ENCODE data around the gene UBE2L3.
"Not testable (repeated sequence)": the region's sequence is repeated elsewhere in the genome, so short reads cannot be mapped to it uniquely, and the experiment has no call there.

The UBE2L3 gene

DNA sequence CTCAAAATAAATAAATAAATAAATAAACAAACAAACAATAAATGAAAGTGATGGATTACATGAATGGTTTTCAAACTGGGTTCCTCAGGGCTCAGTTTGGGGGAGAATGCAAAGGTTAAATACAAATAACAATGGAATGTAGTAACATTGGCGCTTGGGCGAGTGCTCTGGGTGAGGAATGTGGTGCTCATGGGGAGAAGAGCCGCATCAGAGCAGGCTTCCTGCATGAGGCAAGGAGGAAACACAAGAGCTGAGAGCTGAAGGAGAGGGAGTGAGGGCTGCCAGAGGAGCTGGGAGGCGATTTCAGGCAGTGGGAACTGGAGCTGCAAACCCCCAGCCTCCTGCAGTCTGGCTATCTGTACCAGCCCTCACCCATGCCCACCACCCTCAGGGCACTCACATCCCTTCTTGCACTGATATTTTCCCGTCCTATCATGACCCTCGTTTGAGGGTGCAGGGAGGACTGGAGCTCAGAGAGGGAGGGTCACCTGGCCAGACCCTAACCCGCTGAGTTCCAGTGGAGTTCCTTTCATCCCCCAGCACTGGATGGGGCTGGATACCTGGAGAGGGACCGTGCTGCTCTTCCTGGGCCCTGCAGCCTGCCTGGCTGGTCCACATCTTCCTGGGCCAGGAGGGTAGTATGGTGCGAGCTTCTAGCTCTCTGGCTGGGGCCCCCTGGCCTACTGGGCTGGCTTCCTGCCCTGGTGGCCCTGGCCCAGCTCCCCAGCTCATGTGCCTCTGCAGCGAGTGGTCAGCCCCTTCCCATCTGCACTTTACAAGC, 8.0 kb upstream of the UBE2L3 start:
- not testable (repeated sequence) for H2BK120ac ChIP-seq (ENCODE audit: low read depth, low read length); H3K27ac ChIP-seq (ENCODE audit: low read depth, low read length); H2AK5ac ChIP-seq (ENCODE audit: low read length); DNase-seq; H3K79me2 ChIP-seq (ENCODE audit: control insufficient read depth, insufficient read depth, low read length); H3K36me3 ChIP-seq (ENCODE audit: control insufficient read depth, insufficient read depth, low read length); H4K8ac ChIP-seq (ENCODE audit: low read depth, low read length); H3K4me3 ChIP-seq (ENCODE audit: low read length); H3K4ac ChIP-seq (ENCODE audit: low read depth, low read length); H4K5ac ChIP-seq (ENCODE audit: low read length); H2BK5ac ChIP-seq (ENCODE audit: low read length); H3K18ac ChIP-seq (ENCODE audit: low read length); H3K4me2 ChIP-seq (ENCODE audit: low read length); H3K4me1 ChIP-seq (ENCODE audit: control insufficient read depth, low read depth, low read length); H3K27me3 ChIP-seq (ENCODE audit: insufficient read depth, low read length, poor library complexity); H3K79me1 ChIP-seq (ENCODE audit: low read length); H3K23ac ChIP-seq (ENCODE audit: low read length); H3K56ac ChIP-seq (ENCODE audit: low read length); H2BK15ac ChIP-seq (replicated peaks; ENCODE audit: low read depth); H3K9ac ChIP-seq (ENCODE audit: low read length)
- no CpG with 5 or more reads among the region's 10 CpGs for WGBS (ENCODE audit: extremely low coverage, insufficient coverage, low lambda C conversion rate)

DNA sequence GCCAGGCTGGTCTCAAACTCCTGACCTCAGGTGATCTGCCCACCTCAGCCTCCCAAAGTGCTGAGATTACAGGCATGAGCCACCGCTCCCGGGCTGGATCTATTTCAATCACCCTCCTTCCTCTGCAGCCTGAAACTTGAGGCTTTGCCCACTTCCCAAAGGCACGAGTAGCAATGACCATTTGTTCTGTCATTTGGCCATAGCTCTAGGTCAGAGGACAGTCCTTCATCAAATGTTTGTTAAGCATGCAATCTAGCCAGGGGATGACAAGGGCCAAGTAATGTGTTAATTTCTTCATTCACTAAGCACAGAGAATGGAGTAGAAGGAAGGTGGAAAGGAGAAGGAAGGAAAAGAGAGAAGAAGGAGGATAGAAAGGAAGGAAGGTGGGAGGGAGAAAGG, 6.9 kb upstream of the UBE2L3 start:
- H3K4me1 ChIP-seq (ENCODE audit: control insufficient read depth, low read depth, low read length); H3K4ac ChIP-seq (ENCODE audit: low read depth, low read length); H2BK120ac ChIP-seq (ENCODE audit: low read depth, low read length); H3K79me1 ChIP-seq (ENCODE audit: low read length); H3K9ac ChIP-seq (ENCODE audit: low read length); H3K23ac ChIP-seq (ENCODE audit: low read length); H2BK5ac ChIP-seq (ENCODE audit: low read length); H2AK5ac ChIP-seq (ENCODE audit: low read length); H3K27me3 ChIP-seq (ENCODE audit: insufficient read depth, low read length, poor library complexity); H3K79me2 ChIP-seq (ENCODE audit: control insufficient read depth, insufficient read depth, low read length); H3K36me3 ChIP-seq (ENCODE audit: control insufficient read depth, insufficient read depth, low read length); H4K8ac ChIP-seq (ENCODE audit: low read depth, low read length); H3K27ac ChIP-seq (ENCODE audit: low read depth, low read length); H2BK15ac ChIP-seq (replicated peaks; ENCODE audit: low read depth); H3K56ac ChIP-seq (ENCODE audit: low read length); DNase-seq; H3K4me2 ChIP-seq (ENCODE audit: low read length); H4K5ac ChIP-seq (ENCODE audit: low read length); H3K4me3 ChIP-seq (ENCODE audit: low read length); H3K18ac ChIP-seq (ENCODE audit: low read length): not testable (repeated sequence)
- no CpG with 5 or more reads among the region's 3 CpGs for WGBS (ENCODE audit: extremely low coverage, insufficient coverage, low lambda C conversion rate)

DNA sequence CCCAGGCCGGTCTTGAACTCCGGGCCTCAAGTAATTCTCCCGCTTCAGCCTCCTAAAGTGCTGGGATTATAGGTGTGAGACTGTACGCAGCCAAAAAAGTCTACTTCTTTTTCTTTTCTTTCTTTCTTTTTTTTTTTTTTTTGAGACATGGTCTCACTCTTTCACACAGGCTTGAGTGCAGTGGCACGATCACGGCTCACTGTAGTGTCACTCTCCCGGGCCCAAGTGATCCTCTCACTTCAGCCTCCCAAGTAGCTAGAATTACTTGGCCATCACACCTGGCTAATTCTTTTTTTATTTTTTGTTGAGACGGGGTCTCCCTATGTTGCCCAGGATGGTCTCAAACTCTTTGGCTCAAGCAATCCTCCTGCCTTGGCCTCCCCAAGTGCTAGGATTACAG, 3.6 kb upstream of the UBE2L3 start:
- Histone ChIP-seq H3K4me1 (ENCODE audit: control insufficient read depth, low read depth, low read length) (no peaks in the 10 kb centered on the region), H3K4me2 (ENCODE audit: low read length) (no peak overlapping the region), H3K36me3 (ENCODE audit: control insufficient read depth, insufficient read depth, low read length) (no peaks in the 10 kb centered on the region), H3K9ac (ENCODE audit: low read length) (no peak overlapping the region), H3K4me3 (ENCODE audit: low read length) (no peak overlapping the region), H3K79me2 (ENCODE audit: control insufficient read depth, insufficient read depth, low read length) (peaks cover 13% of the 10 kb centered on the region), H3K56ac (ENCODE audit: low read length) (no peak overlapping the region), H4K8ac (ENCODE audit: low read depth, low read length) (no peak overlapping the region), H3K18ac (ENCODE audit: low read length) (no peak overlapping the region), H3K23ac (ENCODE audit: low read length) (no peak overlapping the region), H4K5ac (ENCODE audit: low read length) (no peak overlapping the region), H3K4ac (ENCODE audit: low read depth, low read length) (no peak overlapping the region), H3K27ac (ENCODE audit: low read depth, low read length) (no peak overlapping the region), H2AK5ac (ENCODE audit: low read length) (no peak overlapping the region), H2BK15ac (replicated peaks; ENCODE audit: low read depth) (no peak overlapping the region), H2BK120ac (ENCODE audit: low read depth, low read length) (no peak overlapping the region), H2BK5ac (ENCODE audit: low read length) (no peak overlapping the region), H3K27me3 (ENCODE audit: insufficient read depth, low read length, poor library complexity) (no peaks in the 10 kb centered on the region), H3K79me1 (ENCODE audit: low read length) (no peaks in the 10 kb centered on the region)
- DNase-seq, result no peak
- no CpG with 5 or more reads among the region's 8 CpGs for WGBS (ENCODE audit: extremely low coverage, insufficient coverage, low lambda C conversion rate)

DNA sequence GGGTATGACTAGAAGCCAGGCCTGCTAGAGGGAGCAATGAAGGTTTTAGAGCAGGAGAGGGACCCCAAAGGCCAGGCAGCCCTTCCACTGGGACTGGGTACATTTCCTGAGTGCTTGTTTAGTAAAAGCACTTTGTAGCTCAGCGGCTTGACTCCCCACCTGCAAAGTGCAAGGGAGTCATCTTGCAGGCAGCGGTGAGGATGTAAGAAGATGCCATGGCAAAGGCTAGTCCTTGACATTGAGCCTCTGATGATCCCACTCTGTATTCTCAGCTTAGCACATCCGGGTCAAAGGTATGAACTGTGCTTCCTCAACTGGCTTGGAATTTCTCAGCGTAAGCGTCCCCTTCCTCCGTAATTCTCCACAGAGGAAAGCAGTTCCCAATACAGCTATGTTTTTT, 3.1 kb upstream of the UBE2L3 start:
- DNase-seq, result no peak
- no CpG with 5 or more reads among the region's 6 CpGs for WGBS (ENCODE audit: extremely low coverage, insufficient coverage, low lambda C conversion rate)
- H2BK120ac ChIP-seq (ENCODE audit: low read depth, low read length), result no peak overlapping the region
- H3K23ac ChIP-seq (ENCODE audit: low read length), result no peak overlapping the region
- H3K4ac ChIP-seq (ENCODE audit: low read depth, low read length), result no peak overlapping the region
- no peak overlapping the region for H2AK5ac ChIP-seq (ENCODE audit: low read length)
- H3K9ac ChIP-seq (ENCODE audit: low read length), result no peak overlapping the region
- H3K56ac ChIP-seq (ENCODE audit: low read length), result no peak overlapping the region
- no peak overlapping the region for H3K4me3 ChIP-seq (ENCODE audit: low read length)
- no peak overlapping the region for H4K5ac ChIP-seq (ENCODE audit: low read length)
- peaks cover under 1% of the 10 kb centered on the region for H3K4me1 ChIP-seq (ENCODE audit: control insufficient read depth, low read depth, low read length)
- H3K18ac ChIP-seq (ENCODE audit: low read length), result no peak overlapping the region
- H3K79me1 ChIP-seq (ENCODE audit: low read length), result no peaks in the 10 kb centered on the region
- H3K27ac ChIP-seq (ENCODE audit: low read depth, low read length), result no peak overlapping the region
- peaks cover 18% of the 10 kb centered on the region for H3K79me2 ChIP-seq (ENCODE audit: control insufficient read depth, insufficient read depth, low read length)
- no peaks in the 10 kb centered on the region for H3K36me3 ChIP-seq (ENCODE audit: control insufficient read depth, insufficient read depth, low read length)
- H3K27me3 ChIP-seq (ENCODE audit: insufficient read depth, low read length, poor library complexity), result no peaks in the 10 kb centered on the region
- no peak overlapping the region for H4K8ac ChIP-seq (ENCODE audit: low read depth, low read length)
- H3K4me2 ChIP-seq (ENCODE audit: low read length), result no peak overlapping the region
- no peak overlapping the region for H2BK15ac ChIP-seq (replicated peaks; ENCODE audit: low read depth)
- no peak overlapping the region for H2BK5ac ChIP-seq (ENCODE audit: low read length)

DNA sequence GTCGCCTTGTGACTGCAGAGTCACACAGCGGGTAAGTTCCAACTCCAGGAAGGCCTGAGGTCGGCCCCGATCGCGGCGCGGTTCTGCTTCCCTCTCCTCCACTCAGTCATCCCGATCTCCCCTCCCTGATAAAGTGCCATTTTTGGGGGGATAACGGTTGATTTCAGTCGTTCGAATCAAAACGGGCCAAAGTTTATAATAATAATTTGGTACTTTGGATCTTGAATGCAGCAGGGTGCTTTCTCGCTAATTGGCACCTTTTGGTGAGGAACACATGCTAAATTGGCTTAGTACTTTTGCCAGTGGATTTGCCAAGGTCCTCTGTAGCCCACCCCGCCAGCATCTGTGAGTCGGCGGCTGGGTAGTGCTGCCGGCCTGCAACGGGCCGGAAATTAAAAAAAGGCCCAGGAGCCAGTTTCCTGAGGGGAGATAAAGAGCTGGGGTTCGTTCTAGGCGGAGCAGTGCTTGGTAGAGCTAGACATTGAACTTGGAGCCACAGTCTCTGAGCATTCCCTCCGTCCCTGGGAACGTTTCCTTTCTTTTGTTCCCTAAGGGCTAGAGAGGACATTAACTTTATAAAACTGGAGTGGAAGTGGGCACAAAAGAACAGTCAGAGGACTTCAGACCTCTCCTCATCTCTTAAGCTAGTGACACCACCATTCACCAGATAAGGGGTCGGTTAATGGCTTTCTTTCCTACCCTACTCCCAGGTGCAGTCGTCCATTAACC, 997 bp downstream of the UBE2L3 start:
- Histone ChIP-seq H4K5ac (ENCODE audit: low read length) (no peak overlapping the region), H3K4me2 (ENCODE audit: low read length) (peak overlapping the region; percentile 80), H3K79me2 (ENCODE audit: control insufficient read depth, insufficient read depth, low read length) (peaks cover 57% of the 10 kb centered on the region), H3K56ac (ENCODE audit: low read length) (peak overlapping the region; percentile 99), H3K4me3 (ENCODE audit: low read length) (peak overlapping the region; percentile 97), H3K18ac (ENCODE audit: low read length) (peak overlapping the region; percentile 100), H3K4me1 (ENCODE audit: control insufficient read depth, low read depth, low read length) (peaks cover 9% of the 10 kb centered on the region), H2BK120ac (ENCODE audit: low read depth, low read length) (peak overlapping the region; percentile 93), H3K27ac (ENCODE audit: low read depth, low read length) (peak overlapping the region; percentile 93), H3K23ac (ENCODE audit: low read length) (no peak overlapping the region), H3K9ac (ENCODE audit: low read length) (peak overlapping the region; percentile 99), H3K4ac (ENCODE audit: low read depth, low read length) (peak overlapping the region; percentile 100), H3K79me1 (ENCODE audit: low read length) (peaks cover 2% of the 10 kb centered on the region), H4K8ac (ENCODE audit: low read depth, low read length) (no peak overlapping the region), H2AK5ac (ENCODE audit: low read length) (no peak overlapping the region), H2BK15ac (replicated peaks; ENCODE audit: low read depth) (no peak overlapping the region), H3K36me3 (ENCODE audit: control insufficient read depth, insufficient read depth, low read length) (no peaks in the 10 kb centered on the region), H3K27me3 (ENCODE audit: insufficient read depth, low read length, poor library complexity) (no peaks in the 10 kb centered on the region), H2BK5ac (ENCODE audit: low read length) (peak overlapping the region; percentile 90)
- DNase-seq, result peak; percentile 80
- no CpG with 5 or more reads among the region's 26 CpGs for WGBS (ENCODE audit: extremely low coverage, insufficient coverage, low lambda C conversion rate)
